CD4-positive, alpha-beta T cell treated with Interleukin-21 for 1 hour (primary cell): ENCODE measurements around the gene C1orf116.

ENCODE experiments used
- DNase-seq: peaks from one replicate; pipeline ENCODE4 v3.0.0-alpha.2; 2020

The C1orf116 gene

GRCh38 chr1:207034208-207034607 is 1.7 kb upstream of the C1orf116 start:
- DNase-seq, result no peak

- DNase-seq, result no peak
These were observed 746 bp upstream of the C1orf116 start for GRCh38 chr1:207033302-207033701.

- no peak for DNase-seq
These were observed 808 bp downstream of the C1orf116 start for GRCh38 chr1:207031632-207032264.

GRCh38 chr1:207031016-207031415 is 1.5 kb downstream of the C1orf116 start:
- no peak for DNase-seq

- DNase-seq, result no peak
These were observed 2.0 kb downstream of the C1orf116 start for GRCh38 chr1:207030522-207031009.

- no peak for DNase-seq
These were observed 2.6 kb downstream of the C1orf116 start for GRCh38 chr1:207029701-207030521.

- no peak for DNase-seq
These were observed 3.5 kb downstream of the C1orf116 start for GRCh38 chr1:207028884-207029650.

GRCh38 chr1:207027921-207028320 is 4.6 kb downstream of the C1orf116 start:
- no peak for DNase-seq

GRCh38 chr1:207027206-207027777 is 5.3 kb downstream of the C1orf116 start:
- DNase-seq, result no peak

GRCh38 chr1:207026104-207026534 is 6.4 kb downstream of the C1orf116 start:
- DNase-seq, result no peak

- DNase-seq, result no peak
These were observed 7.2 kb downstream of the C1orf116 start for GRCh38 chr1:207025146-207025880.

- no peak for DNase-seq
These were observed 8.1 kb downstream of the C1orf116 start for GRCh38 chr1:207024202-207025145.

- DNase-seq, result no peak
These were observed 9.4 kb downstream of the C1orf116 start for GRCh38 chr1:207022996-207023679.

- no peak for DNase-seq
These were observed 10.5 kb downstream of the C1orf116 start for GRCh38 chr1:207021876-207022596.

GRCh38 chr1:207021139-207021861 is 11.3 kb downstream of the C1orf116 start:
- no peak for DNase-seq

- no peak for DNase-seq
These were observed 11.8 kb downstream of the C1orf116 start for GRCh38 chr1:207020709-207021107.

GRCh38 chr1:207020065-207020708 is 12.4 kb downstream of the C1orf116 start:
- DNase-seq, result no peak

GRCh38 chr1:207019661-207020060 is 12.9 kb downstream of the C1orf116 start:
- DNase-seq, result no peak

- no peak for DNase-seq
These were observed 13.4 kb downstream of the C1orf116 start for GRCh38 chr1:207019161-207019560.
